HEK293T (cell line): ENCODE data around the gene RIPOR1.

Experiments
- CTCF ChIA-PET: fragments of 350-600 bp; formaldehyde crosslinking; extraction: SDS; loops from one replicate; lab custom pipeline; 2021; ENCODE audit warnings: antibody characterized with exemption, inconsistent platforms; lab: Yijun Ruan, JAX
- POLR2A ChIA-PET: fragments of 350-600 bp; formaldehyde crosslinking; extraction: SDS; loops from one replicate; lab custom pipeline; 2020; ENCODE audit warnings: antibody characterized with exemption, inconsistent platforms; lab: Yijun Ruan, JAX
- DNase-seq: peaks from one replicate; pipeline ENCODE4 v3.0.0; 2012; ENCODE audit warnings: mixed read lengths; ENCODE audit errors: extremely low spot score
- ARNT ChIP-seq: fragments of 450-650 bp; IDR thresholded peaks from 2 replicates; pipeline ENCODE4 v1.6.1; 2017; ENCODE audit warnings: mild to moderate bottlenecking
- BHLHE40 ChIP-seq: fragments of 450-650 bp; IDR thresholded peaks from 2 replicates; pipeline ENCODE4 v1.6.1; 2016; ENCODE audit warnings: mild to moderate bottlenecking, moderate library complexity, borderline replicate concordance
- CTBP1 ChIP-seq: fragments of 450-650 bp; IDR thresholded peaks from 2 replicates; pipeline ENCODE4 v1.6.1; 2016; ENCODE audit warnings: borderline replicate concordance
- ELF4 ChIP-seq: fragments of 450-650 bp; IDR thresholded peaks from 2 replicates; pipeline ENCODE4 v1.6.1; 2017; ENCODE audit warnings: antibody characterized with exemption
- FOXA1 ChIP-seq: fragments of 450-650 bp; IDR thresholded peaks from 2 replicates; pipeline ENCODE4 v1.6.1; 2016; ENCODE audit warnings: mild to moderate bottlenecking
- FOXK2 ChIP-seq: fragments of 450-650 bp; IDR thresholded peaks from 2 replicates; pipeline ENCODE4 v1.6.1; 2016; ENCODE audit warnings: mild to moderate bottlenecking
- FOXM1 ChIP-seq: fragments of 450-650 bp; IDR thresholded peaks from 2 replicates; pipeline ENCODE4 v1.6.1; 2017; ENCODE audit warnings: mild to moderate bottlenecking, borderline replicate concordance
- HDGF ChIP-seq: fragments of 450-650 bp; IDR thresholded peaks from 2 replicates; pipeline ENCODE4 v1.6.1; 2017; ENCODE audit warnings: antibody characterized with exemption, borderline replicate concordance
- L3MBTL2 ChIP-seq: fragments of 450-650 bp; conservative IDR thresholded peaks from 2 replicates; pipeline ENCODE4 v1.6.1; 2016; ENCODE audit warnings: mild to moderate bottlenecking
- LEF1 ChIP-seq: fragments of 450-650 bp; IDR thresholded peaks from 2 replicates; pipeline ENCODE4 v1.6.1; 2017; ENCODE audit warnings: mild to moderate bottlenecking, borderline replicate concordance
- NFRKB ChIP-seq: fragments of 450-650 bp; IDR thresholded peaks from 2 replicates; pipeline ENCODE4 v1.6.1; 2016; ENCODE audit warnings: mild to moderate bottlenecking, moderate library complexity
- SP1 ChIP-seq: fragments of 450-650 bp; IDR thresholded peaks from 2 replicates; pipeline ENCODE4 v1.6.1; 2017
- SUZ12 ChIP-seq: fragments of 450-650 bp; IDR thresholded peaks from 2 replicates; pipeline ENCODE4 v1.6.1; 2016; ENCODE audit warnings: mild to moderate bottlenecking
- TARDBP ChIP-seq: fragments of 450-650 bp; IDR thresholded peaks from 2 replicates; pipeline ENCODE4 v1.6.1; 2016
- ZNF384 ChIP-seq: fragments of 450-650 bp; IDR thresholded peaks from 2 replicates; pipeline ENCODE4 v1.6.1; 2016
- TF ChIP-seq, protein P1 (sequence below): fragments of 450-650 bp; IDR thresholded peaks from 2 replicates; pipeline ENCODE4 v1.6.1; 2016

RIPOR1 gene

GRCh38 chr16:67546091-67546501 lies 17.5 kb downstream of the RIPOR1 start:
- POLR2A ChIA-PET = interaction anchor here (0.8 kb wide), 1 partner anchor 114 kb away, joined by 3 read pairs; the partner anchor contains the start of gene ACD
- DNase-seq = no peak
- CTCF ChIA-PET = interaction anchor here (1.1 to 1.8 kb wide), 4 partner anchors 16 to 114 kb away, joined by 3 to 22 read pairs (median 8); partner anchors contain the start of genes ACD, CTCF and PARD6A
- no peak for TF ChIP-seq BHLHE40
- no peak for TF ChIP-seq LEF1
- TF ChIP-seq HDGF = no peak
- TF ChIP-seq ZNF384 = no peak
- no peak for TF ChIP-seq L3MBTL2

DNA sequence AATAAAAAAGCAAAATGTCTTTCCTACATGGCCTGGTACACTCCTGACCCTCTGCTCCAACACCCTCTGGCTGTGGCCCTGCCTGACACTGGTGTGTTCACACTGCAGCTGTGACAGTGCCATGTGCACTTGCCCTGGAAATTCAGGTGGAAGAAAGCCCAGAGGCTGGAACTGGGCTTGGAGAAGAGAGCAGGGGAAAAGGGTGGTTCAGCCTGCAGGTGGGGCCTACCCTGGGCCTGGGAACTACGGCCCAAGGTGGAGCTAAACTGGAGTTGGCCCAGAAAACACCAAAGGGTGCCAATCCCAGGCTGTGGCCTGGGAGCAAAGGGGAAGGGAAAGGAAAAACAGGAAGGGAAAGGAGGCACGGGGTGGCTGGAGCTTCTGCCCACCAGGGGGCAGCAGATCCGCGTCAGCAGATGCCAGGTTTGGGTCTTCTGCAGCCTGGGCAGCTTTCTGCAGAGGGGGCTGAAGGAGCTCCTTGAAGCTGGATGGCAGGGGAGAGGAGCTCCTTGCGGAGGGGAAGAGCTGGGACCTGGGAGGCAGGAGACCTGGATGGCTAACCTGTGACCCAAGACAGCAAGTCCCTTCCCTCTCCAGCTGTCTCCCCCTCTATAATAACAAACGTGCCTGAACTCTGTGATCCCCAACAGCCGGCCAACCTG lies 18.3 kb downstream of the RIPOR1 start:
- DNase-seq = peak; percentile 87
- POLR2A ChIA-PET = interaction anchor here (1.0 to 2.0 kb wide), 5 partner anchors 12 to 99 kb away, joined by 3 to 8 read pairs (median 3); partner anchors contain the start of genes CARMIL2 and CTCF
- TF ChIP-seq FOXK2 = no peak
- TF ChIP-seq BHLHE40 = no peak
- CTCF ChIA-PET = interaction anchor here (0.6 to 2.2 kb wide), 21 partner anchors 12 to 196 kb away, joined by 3 to 35 read pairs (median 5); partner anchors contain the start of genes ACD, C16orf86, CARMIL2 and CTCF

- no peak for TF ChIP-seq HDGF
- no peak for TF ChIP-seq TARDBP
- TF ChIP-seq LEF1 = no peak
- no peak for TF ChIP-seq FOXK2
- TF ChIP-seq FOXM1 = no peak
- TF ChIP-seq, protein P1, sequence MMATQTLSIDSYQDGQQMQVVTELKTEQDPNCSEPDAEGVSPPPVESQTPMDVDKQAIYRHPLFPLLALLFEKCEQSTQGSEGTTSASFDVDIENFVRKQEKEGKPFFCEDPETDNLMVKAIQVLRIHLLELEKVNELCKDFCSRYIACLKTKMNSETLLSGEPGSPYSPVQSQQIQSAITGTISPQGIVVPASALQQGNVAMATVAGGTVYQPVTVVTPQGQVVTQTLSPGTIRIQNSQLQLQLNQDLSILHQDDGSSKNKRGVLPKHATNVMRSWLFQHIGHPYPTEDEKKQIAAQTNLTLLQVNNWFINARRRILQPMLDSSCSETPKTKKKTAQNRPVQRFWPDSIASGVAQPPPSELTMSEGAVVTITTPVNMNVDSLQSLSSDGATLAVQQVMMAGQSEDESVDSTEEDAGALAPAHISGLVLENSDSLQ = no peak
- TF ChIP-seq BHLHE40 = no peak
- TF ChIP-seq NFRKB = no peak
- no peak for TF ChIP-seq ARNT
- TF ChIP-seq SUZ12 = no peak
- no peak for TF ChIP-seq ELF4
- no peak for TF ChIP-seq SP1
- no peak for TF ChIP-seq ZNF384
- TF ChIP-seq CTBP1 = no peak
- no peak for TF ChIP-seq L3MBTL2
- CTCF ChIA-PET = interaction anchor here (0.6 to 2.2 kb wide), 17 partner anchors 11 to 196 kb away, joined by 3 to 35 read pairs (median 7); partner anchors contain the start of genes ACD, C16orf86, CARMIL2 and CTCF
- DNase-seq = no peak
- POLR2A ChIA-PET = interaction anchor here (1.0 to 2.0 kb wide), 5 partner anchors 11 to 99 kb away, joined by 3 to 8 read pairs (median 3); partner anchors contain the start of genes CARMIL2 and CTCF
Measured at GRCh38 chr16:67547423-67548264, 19.0 kb downstream of the RIPOR1 start.

DNA sequence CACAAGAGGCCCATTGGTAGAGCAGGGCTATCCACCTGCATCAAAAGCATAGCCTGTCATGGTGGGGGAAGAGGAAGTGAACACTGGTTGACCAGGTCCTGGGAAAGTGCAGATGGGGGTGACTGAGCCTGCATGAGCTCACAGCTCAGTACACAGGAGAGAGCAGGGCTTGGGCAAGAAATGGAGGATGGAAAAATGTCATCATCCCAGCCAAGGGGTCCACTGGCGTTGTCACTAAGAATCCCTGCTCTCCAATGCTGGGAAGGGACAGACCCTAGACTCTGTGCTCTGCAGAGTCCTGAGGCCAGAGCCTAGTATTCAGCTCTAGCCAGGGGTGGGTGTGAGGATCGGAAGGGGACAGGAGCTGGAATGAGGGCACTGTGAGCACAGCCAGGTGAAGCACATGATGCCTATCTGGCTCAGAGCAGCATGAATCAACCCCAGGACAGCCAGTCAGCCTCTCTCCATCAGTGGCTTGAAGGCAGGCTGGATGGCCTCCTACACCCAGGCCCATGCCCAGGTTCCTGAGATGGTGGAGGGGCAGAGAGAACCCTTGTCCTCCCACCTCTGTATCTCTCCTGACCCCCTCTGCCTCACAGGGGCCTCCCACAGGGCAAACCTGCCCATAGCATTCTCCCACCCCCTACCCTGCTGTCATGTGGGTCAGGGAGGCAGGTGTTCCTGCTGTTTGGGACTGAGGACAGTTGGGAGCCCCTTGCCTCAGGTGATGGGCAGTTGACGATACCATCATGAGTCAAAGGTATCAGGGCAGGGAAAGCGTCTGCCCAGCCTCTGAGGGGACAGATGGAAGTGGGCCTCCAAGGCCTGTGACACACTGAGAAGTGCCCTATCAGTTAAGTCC lies 19.9 kb downstream of the RIPOR1 start:
- ChIA-PET POLR2A (interaction anchor here (2.0 kb wide), 1 partner anchor 14 kb away, joined by 8 read pairs; the partner anchor contains the start of gene CTCF), CTCF (interaction anchor here (1.8 to 2.2 kb wide), 2 partner anchors 27 to 96 kb away, joined by 14 to 35 read pairs; partner anchors contain the start of gene CARMIL2)
- TF ChIP-seq SP1 (no peak), FOXM1 (no peak), ARNT (no peak), SUZ12 (no peak), HDGF (no peak), ZNF384 (no peak), TARDBP (no peak), LEF1 (no peak), FOXK2 (no peak), FOXA1 (no peak), L3MBTL2 (no peak), BHLHE40 (no peak)
- TF ChIP-seq, protein P1 = no peak
- no peak for DNase-seq

DNA sequence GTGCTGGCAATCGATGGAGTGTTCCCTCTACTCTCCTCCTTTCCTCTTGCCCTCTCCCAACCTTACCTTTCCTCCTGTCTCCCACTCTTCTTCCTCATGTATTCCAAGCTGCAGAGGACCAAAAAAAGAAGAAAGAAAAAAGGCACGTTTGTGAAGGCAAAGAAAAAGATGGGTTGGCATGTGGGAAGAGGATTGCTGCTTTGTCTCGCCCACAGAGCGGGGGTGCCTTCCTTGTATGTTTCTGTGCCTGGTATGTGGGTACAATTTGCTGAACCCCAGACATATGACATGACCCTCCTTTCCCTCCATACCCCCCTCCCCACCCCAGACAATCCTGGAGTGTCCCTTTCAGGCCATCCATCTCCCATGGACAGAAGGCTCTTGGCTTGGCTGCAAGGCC lies 20.6 kb downstream of the RIPOR1 start:
- CTCF ChIA-PET = no interaction called here
- no peak for DNase-seq
- TF ChIP-seq FOXK2 (no peak), CTBP1 (no peak), L3MBTL2 (no peak), FOXA1 (no peak), FOXM1 (no peak)
- TF ChIP-seq, protein P1 = no peak
- POLR2A ChIA-PET = interaction anchor here (0.9 kb wide), 1 partner anchor 13 kb away, joined by 4 read pairs; the partner anchor contains the start of gene CTCF
